ENCODE measurements around the gene TACC2.

- TF ChIP-seq CTCF (IDR thresholded peaks at IDR 0.05) (no peak), POLR2A (IDR thresholded peaks at IDR 0.05) (no peak)
These were observed 165.1 kb downstream of the TACC2 start for GRCh38 chr10:122154031-122154544.
